GM21529 (cell line): Measurements from ENCODE around the gene PDE10A.
"Not testable (repeated sequence)": the region's sequence is repeated elsewhere in the genome, so short reads cannot be mapped to it uniquely, and the experiment has no call there.

ENCODE experiments used
- ATAC-seq: cut with Tn5 transposase; IDR thresholded peaks from one replicate; pipeline ENCODE4 v1.9.1; 2021; ENCODE audit not compliant: unreplicated experiment

The PDE10A gene

GRCh38 chr6:165486183-165487137 is 176.6 kb downstream of the PDE10A start:
- no peak for ATAC-seq

- no peak for ATAC-seq
Measured at GRCh38 chr6:165484178-165484889, 178.7 kb downstream of the PDE10A start.

- no peak for ATAC-seq
Measured at GRCh38 chr6:165481921-165482320, 181.1 kb downstream of the PDE10A start.

DNA sequence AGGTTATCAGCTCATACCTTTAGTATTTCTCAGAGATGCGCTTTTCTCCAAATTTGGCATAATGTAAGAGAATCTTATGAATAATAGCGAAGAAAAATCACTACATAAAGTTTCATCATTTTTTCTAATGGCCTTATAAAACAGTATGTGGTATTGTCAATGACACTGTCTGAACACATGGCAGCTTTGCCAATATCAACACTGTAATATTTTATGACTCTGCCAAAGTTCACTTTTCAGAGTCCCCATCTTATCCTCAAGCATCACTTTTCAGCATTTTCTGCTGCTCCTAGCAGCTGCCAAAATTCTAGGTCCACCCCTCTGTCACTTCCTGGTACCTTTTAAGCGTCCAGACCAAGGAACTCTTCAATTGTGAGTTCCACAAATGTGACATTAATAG is 182.1 kb downstream of the PDE10A start:
- no peak for ATAC-seq

DNA sequence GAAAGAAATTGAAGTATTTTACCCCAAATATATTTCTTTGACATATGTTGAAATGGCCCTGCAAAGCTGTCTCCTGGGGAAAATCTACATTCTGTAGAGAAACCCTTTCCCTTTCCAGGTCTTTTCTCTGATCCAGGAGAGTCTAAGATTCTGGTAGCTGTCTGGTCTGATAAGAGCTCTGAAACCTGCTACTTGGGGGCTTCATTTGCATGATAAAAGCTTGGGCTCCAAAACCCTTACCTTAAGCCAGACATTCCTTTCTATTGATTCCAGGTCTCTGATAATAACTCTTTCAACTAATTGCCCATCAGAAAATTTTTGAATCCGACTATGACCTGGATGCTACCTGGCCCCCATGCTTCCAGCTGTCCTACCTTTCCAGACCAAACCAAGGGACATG is 184.5 kb downstream of the PDE10A start:
- no peak for ATAC-seq

DNA sequence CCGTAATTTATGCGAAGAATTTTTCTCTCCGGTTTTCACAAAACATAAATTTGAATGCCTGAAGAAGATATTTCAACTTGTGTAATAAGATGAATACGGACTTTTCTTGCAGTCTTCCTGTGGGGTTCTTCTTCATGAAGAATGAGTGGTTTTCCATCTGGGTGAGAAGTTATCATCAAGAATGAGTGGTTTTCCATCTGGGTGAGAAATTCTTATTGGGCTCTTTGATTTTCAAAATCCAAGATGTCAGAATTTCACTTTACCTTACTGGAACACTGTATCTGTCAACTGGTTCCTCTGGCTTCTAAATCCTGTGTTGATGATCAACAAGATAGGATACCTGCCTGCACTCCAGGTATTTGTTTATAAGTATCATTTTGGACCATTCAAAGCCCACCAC is 193.6 kb downstream of the PDE10A start:
- no peak for ATAC-seq

DNA sequence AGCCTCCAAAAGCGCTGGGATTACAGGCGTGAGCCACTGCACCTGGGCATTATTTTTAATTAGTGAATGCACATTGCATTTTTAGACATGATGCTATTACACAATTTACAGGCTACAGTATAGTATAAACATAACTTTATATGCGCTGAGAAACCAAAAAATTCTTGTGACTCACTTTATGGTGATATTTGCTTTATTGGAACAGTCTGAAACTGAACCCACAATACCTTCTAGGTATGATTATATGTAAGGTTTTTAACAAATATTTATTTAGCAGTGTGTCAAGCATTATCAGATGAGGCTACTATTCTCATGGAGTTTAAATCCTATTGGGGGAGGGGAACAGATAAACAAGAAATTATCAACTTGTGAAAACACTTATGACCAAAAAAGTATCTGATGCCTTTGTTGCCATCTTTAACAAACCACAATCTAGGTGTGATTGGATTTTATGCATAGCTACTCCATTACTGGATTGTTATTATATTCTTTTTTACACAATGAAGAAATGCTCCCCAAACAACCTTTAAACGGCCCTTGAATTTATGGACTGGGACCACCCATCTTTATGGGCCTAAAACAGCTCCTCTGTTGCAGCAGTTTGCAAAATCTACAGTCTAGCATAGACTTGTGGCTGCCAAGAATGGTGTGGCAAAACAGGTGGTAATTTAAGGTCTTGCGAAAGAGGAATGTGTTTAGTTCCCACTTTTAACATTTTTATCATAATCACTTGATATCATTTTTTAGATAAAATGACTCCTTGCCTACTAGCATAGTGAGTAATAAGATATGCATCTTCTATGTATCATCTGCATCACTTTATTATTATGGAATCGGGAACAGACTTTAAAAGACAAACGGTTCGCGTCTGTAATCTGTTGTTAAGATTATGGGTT is 194.5 kb downstream of the PDE10A start:
- ATAC-seq: no peak

DNA sequence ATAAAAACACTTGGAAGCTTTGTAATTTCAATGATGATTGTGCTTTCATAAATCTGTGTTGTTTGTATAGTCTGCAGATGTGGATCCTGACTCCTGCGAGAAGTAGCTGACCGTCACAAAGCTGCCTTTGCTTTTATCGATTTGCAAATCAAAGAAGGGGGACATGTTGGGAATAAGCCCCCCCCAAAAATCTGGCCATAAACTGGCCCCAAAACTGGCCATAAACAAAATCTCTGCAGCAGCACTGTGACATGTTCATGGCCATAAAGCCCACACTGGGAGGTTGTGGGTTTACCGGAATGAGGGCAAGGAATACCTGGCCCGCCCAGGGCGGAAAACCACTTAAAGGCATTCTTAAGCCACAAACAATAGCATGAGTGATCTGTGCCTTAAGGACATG is 199.5 kb downstream of the PDE10A start:
- ATAC-seq: not testable (repeated sequence)

GRCh38 chr6:165459605-165460301 is 203.3 kb downstream of the PDE10A start:
- not testable (repeated sequence) for ATAC-seq

DNA sequence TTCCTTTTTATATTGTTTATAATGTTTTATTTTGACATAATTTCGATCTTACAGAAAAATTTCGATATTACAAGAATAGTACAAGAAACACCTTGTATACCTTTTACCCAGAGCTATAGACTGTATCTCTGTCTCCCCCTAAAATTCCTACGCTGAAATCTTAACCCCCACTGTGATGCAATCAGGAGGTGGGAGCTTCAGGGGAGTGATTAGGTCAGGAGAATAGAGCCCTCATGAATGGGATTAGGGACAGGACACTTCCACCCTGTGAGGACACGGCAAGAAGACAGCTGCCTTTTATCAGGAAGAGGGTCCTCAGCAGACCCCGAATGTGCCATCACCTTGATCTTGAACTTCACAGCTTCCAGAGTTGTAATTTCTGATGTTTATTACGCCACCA is 204.9 kb downstream of the PDE10A start:
- ATAC-seq: no peak

DNA sequence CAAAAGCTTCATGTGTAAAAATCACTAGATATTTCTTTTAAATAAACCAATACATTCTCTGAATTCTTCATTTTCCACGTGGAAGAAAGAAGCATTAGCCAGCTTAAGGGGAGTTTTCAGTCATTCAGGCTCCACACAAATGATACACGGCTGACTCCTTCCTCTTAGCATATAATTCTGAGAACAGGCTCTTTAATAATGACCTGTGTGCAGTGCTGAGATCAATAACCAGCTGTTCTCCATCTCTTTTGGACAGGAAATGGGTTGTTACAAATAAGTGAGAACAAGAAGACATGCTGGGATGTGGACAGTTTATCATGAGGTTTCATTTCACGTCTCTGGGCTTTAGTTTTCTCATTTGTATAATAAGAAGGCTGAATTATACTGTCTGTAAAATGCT is 206.8 kb downstream of the PDE10A start:
- no peak for ATAC-seq

DNA sequence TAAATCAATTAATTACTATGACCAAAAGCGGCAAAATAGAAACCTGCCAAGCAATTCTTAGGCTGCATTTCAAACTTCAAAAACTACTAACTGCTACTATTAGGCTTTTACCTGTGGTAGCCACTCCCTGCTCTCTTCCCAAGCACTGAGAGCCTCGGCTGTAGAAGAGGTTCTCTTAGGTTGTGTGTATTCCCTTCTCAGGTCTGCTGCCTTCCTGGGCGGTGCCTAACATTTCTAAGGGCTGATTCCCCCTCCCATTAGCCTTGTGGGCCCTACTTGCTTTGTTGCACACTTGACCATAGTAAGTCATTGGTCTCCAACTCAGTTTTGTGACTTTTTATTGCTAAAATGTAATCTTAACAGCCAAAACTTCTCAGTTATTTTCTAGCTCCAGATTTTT is 207.6 kb downstream of the PDE10A start:
- ATAC-seq: no peak

DNA sequence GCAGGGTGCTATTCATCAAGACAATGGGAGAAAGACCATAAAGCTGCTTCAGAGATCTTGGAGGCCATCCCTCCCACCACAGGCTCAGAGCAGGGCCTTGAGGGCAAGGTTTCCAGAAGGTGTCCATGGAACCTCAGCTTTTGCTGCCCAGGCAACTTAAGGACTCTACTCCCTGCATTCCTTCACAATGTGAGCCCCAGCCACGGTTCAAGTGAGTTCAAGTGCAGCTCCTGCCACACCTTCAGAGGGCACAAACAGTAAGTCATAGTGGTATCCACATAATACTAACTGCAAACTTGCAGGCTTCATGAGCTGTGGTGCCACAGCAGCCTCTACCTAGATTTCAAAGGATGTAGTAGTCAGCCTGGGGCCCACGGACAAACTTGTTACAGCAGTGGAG is 209.6 kb downstream of the PDE10A start:
- no peak for ATAC-seq

DNA sequence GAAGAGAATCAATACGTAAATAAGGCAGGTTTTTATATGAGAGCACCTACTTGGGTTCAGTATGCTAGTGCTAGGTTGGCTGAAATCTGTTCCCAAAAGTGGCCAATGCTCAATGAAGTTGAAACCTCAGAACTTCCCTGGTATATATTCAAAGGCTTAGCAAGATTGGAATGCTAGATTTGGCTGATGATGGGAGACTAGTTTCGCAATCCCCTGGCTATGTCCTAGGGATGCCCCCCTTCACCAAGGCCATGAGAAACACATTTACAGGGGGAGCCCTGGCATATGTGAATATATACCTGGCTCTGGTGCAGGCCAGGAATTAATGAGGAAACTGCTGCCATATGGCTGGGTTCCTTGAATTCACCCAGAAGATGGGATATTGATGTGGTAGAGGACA is 211.2 kb downstream of the PDE10A start:
- no peak for ATAC-seq

DNA sequence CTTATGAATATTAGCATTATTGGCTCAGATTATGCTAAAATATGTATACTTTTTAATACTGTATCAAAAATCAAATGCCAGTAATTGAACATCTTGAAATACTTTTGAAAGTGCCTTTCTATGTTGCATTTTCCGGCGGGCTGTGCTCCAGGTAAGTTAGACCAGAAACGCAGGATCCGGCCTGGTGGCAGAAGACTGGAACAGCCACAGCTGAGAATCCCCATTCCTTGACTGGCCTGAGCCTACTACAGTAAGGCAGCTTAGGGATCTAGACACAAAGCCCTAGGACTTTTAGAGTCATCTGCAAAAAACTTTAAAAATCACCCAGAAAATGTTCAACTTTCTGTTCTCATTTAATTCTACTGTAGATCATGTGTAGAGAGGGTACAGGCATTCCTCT is 214.8 kb downstream of the PDE10A start:
- ATAC-seq: no peak

- ATAC-seq: no peak
Measured at GRCh38 chr6:165447141-165447540, 215.9 kb downstream of the PDE10A start.

DNA sequence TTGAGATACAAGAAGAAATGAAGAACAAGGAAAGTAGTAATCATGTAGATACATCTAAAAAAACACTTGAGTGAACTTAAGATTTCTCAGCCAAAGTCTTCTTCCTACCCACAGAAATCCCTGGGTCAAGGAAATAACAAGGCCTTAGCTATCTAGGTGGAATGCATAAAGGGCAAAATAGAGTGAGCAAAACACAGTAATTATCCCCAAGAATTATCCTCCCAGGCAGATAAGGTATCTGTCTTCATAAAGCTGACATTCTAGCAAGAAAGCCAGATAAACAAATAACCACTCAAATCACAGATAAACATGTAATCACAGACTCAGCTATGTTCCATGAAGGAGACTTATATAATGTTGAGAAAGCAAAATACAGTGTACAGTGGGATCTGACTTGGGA is 216.7 kb downstream of the PDE10A start:
- no peak for ATAC-seq

- no peak for ATAC-seq
Measured at GRCh38 chr6:165443462-165443861, 219.6 kb downstream of the PDE10A start.

DNA sequence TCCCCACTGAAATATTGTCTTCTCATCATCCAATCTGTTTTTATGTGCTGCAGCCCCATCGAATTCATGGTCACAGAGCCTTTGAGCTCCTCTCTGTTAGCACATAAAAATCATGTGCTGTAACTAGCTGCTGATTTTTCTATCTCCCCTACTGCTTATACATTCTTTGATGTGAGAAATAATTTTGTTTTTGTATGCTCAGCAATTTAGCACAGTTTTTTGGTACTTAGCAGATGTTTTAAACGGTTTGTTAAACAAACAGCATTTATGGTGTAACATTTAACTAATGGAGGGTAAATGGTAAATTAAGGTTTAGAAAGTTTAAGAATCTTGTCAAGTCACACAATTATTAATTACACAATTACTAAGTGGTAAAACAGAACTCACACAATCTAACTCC is 221.9 kb downstream of the PDE10A start:
- ATAC-seq: no peak

DNA sequence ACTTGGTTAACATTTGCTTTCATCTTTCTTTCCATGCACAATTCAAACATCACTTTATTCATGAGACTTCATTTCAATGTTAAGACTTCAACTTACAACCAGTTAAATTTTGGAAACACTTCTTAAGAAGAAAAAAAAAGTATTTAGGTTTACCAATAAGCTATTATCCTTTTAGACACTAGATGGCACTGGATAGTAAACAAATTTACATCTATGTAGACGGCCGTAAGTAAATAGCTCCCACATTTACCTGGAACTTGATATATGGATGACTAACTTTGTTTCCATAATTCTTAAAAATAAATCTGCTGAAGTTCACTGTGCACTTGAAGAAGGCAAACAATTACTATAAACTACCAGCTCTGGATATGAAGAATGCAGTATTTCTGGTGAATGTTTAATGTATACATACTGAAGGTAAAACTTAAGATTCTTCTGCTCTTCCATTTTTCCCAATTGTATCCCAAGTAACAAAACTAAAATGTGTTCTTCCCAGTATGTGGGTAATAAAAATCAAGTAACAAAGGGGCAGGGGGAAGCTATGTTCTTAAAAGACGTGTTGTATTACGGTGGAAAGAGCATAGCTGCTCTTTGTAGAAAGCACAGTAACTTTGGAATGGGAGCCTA is 223.0 kb downstream of the PDE10A start:
- peak; percentile 66 for ATAC-seq
